OCI-LY7 (cell line): ENCODE results near the gene RHEX. TPM values are rescaled to one million over a fixed set of nuclear protein-coding genes. Genes with fewer than 3 reads are reported as not detected.

Experiments used
- BruUV-seq: library from RNA; stranded (reverse); fragments of 400-500 nt; replicated peaks from 2 replicates; lab custom pipeline; 2021; lab: Mats Ljungman, UMichigan
- CTCF ChIA-PET: fragments of 300-600 bp; sonication (Branson Sonifier 250); formaldehyde crosslinking; loops from one replicate; lab custom pipeline; 2022; ENCODE audit warnings: antibody characterized with exemption; ENCODE audit not compliant: unreplicated experiment; lab: Charles Lee
- POLR2A ChIA-PET: fragments of 300-600 bp; sonication (Branson Sonifier 250); formaldehyde crosslinking; loops from one replicate; lab custom pipeline; 2022; ENCODE audit warnings: antibody characterized with exemption; lab: Charles Lee
- DNase-seq: peaks from one replicate; pipeline ENCODE4 v3.0.0-alpha.2; 2015; ENCODE audit warnings: low spot score
- H2AFZ ChIP-seq: fragments of 200-600 bp; sonication (generic), shearing (Covaris generic); 2 replicates; pipeline ENCODE4 v1.6.1; 2014; ENCODE audit warnings: mild to moderate bottlenecking, antibody characterized with exemption, low read length, moderate library complexity
- H3K27ac ChIP-seq: fragments of 200-600 bp; sonication (generic); 2 replicates; pipeline ENCODE4 v1.5.1; 2014; ENCODE audit warnings: mixed run types, low read depth, mild to moderate bottlenecking, moderate library complexity, low read length, inconsistent platforms; ENCODE audit not compliant: poor library complexity, severe bottlenecking
- H3K36me3 ChIP-seq: fragments of 200-600 bp; sonication (generic); 2 replicates; pipeline ENCODE4 v1.6.1; 2014; ENCODE audit warnings: mild to moderate bottlenecking, antibody characterized with exemption, low read length, moderate library complexity, mixed read lengths; ENCODE audit not compliant: insufficient read depth
- H3K4me1 ChIP-seq: fragments of 200-600 bp; sonication (generic); 2 replicates; pipeline ENCODE4 v1.5.1; 2014; ENCODE audit warnings: mild to moderate bottlenecking, low read length; ENCODE audit not compliant: insufficient read depth, poor library complexity, severe bottlenecking
- H3K4me2 ChIP-seq: fragments of 200-600 bp; sonication (generic); 2 replicates; pipeline ENCODE4 v1.6.1; 2014; ENCODE audit warnings: mild to moderate bottlenecking, low read length
- H3K4me3 ChIP-seq: fragments of 200-600 bp; sonication (generic); 2 replicates; pipeline ENCODE4 v1.5.1; 2014; ENCODE audit warnings: mild to moderate bottlenecking, low read depth, low read length; ENCODE audit not compliant: poor library complexity, severe bottlenecking
- H3K79me2 ChIP-seq: fragments of 200-600 bp; sonication (generic); 2 replicates; pipeline ENCODE4 v1.6.1; 2016; ENCODE audit warnings: low read depth, mild to moderate bottlenecking, low read length, moderate library complexity, mixed read lengths; ENCODE audit not compliant: insufficient read depth
- H3K9me2 ChIP-seq: fragments of 200-600 bp; sonication (generic); 2 replicates; pipeline ENCODE4 v1.6.1; 2016; ENCODE audit warnings: mild to moderate bottlenecking, low read length, mixed read lengths; ENCODE audit not compliant: insufficient read depth
- H3K9me3 ChIP-seq: fragments of 200-600 bp; sonication (generic); 2 replicates; pipeline ENCODE4 v1.6.1; 2014; ENCODE audit warnings: mild to moderate bottlenecking, mixed run types, low read length, mixed read lengths
- H4K20me1 ChIP-seq: fragments of 200-600 bp; sonication (generic); 2 replicates; pipeline ENCODE4 v1.6.1; 2014; ENCODE audit warnings: mild to moderate bottlenecking, antibody characterized with exemption, low read length, moderate library complexity, mixed read lengths; ENCODE audit not compliant: insufficient read depth
- EZH2phosphoT487 ChIP-seq: fragments of 200-600 bp; sonication (generic); IDR thresholded peaks from 2 replicates; pipeline ENCODE4 v1.6.1; 2018; ENCODE audit warnings: low read depth, borderline replicate concordance, mild to moderate bottlenecking, mixed run types, antibody characterized with exemption, low read length, moderate library complexity, mixed read lengths
- intact Hi-C: fragments of 100-400 bp; cut with micrococcal nuclease; formaldehyde crosslinking; loops from one replicate; pipeline ENCODE4 v1.10.0; 2022; ENCODE audit not compliant: unreplicated experiment
- total RNA-seq, 2 experiments: library from RNA; depleted of rRNA in 1 of 2; stranded (reverse); fragments of >200 nt in 1 of 2; shearing (Covaris generic) in 1 of 2; gene quantifications; 2 replicates each; pipeline ENCODE4 v1.2.3, GENCODE V29; 2014 to 2022
- TF ChIP-seq, protein P1 (sequence below): fragments of 200-600 bp; sonication (generic); conservative IDR thresholded peaks from 2 replicates; pipeline ENCODE4 v1.5.1; 2014; ENCODE audit warnings: mild to moderate bottlenecking, antibody characterized with exemption, low read length, moderate library complexity, mixed read lengths

Gene RHEX
- total RNA-seq, 2 experiments from 2014 or later, result 5.0 to 9.9 TPM

GRCh38 chr1:206067486-206068227 is 14.7 kb downstream of the RHEX start:
- Histone ChIP-seq H4K20me1 (no peaks in the 10 kb centered on the region), H3K27ac (peak overlapping the region; percentile 10), H3K4me3 (no peak overlapping the region), H3K4me2 (peak overlapping the region; percentile 28), H3K79me2 (peaks cover 9% of the 10 kb centered on the region; the same call in 1 of the 2 replicates), H3K4me1 (peaks cover 33% of the 10 kb centered on the region), H3K36me3 (peaks cover 78% of the 10 kb centered on the region), H3K9me2 (no peaks in the 10 kb centered on the region), H3K9me3 (no peaks in the 10 kb centered on the region), H2AFZ (no peak overlapping the region)
- intact Hi-C loops, result no loop called here
- no peak for DNase-seq
- no TSS peak for BruUV-seq
- no peak for TF ChIP-seq EZH2phosphoT487
- ChIA-PET POLR2A (interaction anchor here (0.6 to 1.2 kb wide), 3 partner anchors 10 to 31 kb away, joined by 3 to 5 read pairs (median 3); no protein-coding TSS in a partner anchor), CTCF (no interaction called here)

GRCh38 chr1:206068314-206068713 is 15.3 kb downstream of the RHEX start:
- Histone ChIP-seq H3K9me3 (no peaks in the 10 kb centered on the region), H3K4me3 (no peak overlapping the region), H3K4me1 (peaks cover 33% of the 10 kb centered on the region), H3K27ac (no peak overlapping the region), H4K20me1 (no peaks in the 10 kb centered on the region), H3K36me3 (peaks cover 77% of the 10 kb centered on the region), H2AFZ (no peak overlapping the region), H3K4me2 (peak overlapping the region; percentile 28; the same call in 1 of the 2 replicates), H3K9me2 (no peaks in the 10 kb centered on the region), H3K79me2 (peaks cover 9% of the 10 kb centered on the region; the same call in 1 of the 2 replicates)
- intact Hi-C loops, result no loop called here
- POLR2A ChIA-PET, result interaction anchor here (0.6 to 1.2 kb wide), 2 partner anchors 10 to 16 kb away, joined by 3 to 5 read pairs; no protein-coding TSS in a partner anchor
- no TSS peak for BruUV-seq
- CTCF ChIA-PET, result no interaction called here
- no peak for DNase-seq
- TF ChIP-seq, protein P1, sequence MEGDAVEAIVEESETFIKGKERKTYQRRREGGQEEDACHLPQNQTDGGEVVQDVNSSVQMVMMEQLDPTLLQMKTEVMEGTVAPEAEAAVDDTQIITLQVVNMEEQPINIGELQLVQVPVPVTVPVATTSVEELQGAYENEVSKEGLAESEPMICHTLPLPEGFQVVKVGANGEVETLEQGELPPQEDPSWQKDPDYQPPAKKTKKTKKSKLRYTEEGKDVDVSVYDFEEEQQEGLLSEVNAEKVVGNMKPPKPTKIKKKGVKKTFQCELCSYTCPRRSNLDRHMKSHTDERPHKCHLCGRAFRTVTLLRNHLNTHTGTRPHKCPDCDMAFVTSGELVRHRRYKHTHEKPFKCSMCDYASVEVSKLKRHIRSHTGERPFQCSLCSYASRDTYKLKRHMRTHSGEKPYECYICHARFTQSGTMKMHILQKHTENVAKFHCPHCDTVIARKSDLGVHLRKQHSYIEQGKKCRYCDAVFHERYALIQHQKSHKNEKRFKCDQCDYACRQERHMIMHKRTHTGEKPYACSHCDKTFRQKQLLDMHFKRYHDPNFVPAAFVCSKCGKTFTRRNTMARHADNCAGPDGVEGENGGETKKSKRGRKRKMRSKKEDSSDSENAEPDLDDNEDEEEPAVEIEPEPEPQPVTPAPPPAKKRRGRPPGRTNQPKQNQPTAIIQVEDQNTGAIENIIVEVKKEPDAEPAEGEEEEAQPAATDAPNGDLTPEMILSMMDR, result no peak
- no peak for TF ChIP-seq EZH2phosphoT487

GRCh38 chr1:206070627-206071304 is 17.8 kb downstream of the RHEX start:
- POLR2A ChIA-PET, result interaction anchor here (0.6 kb wide), 1 partner anchor 785 kb away, joined by 4 read pairs; no protein-coding TSS in a partner anchor
- H2AFZ ChIP-seq, result no peak overlapping the region
- H3K27ac ChIP-seq, result no peak overlapping the region
- H3K36me3 ChIP-seq, result peaks cover 82% of the 10 kb centered on the region
- H3K4me1 ChIP-seq, result peaks cover 26% of the 10 kb centered on the region
- H3K79me2 ChIP-seq, result peaks cover 9% of the 10 kb centered on the region; the same call in 1 of the 2 replicates
- intact Hi-C loops, result no loop called here
- H3K4me3 ChIP-seq, result no peak overlapping the region
- no peaks in the 10 kb centered on the region for H4K20me1 ChIP-seq
- BruUV-seq, result no TSS peak
- H3K4me2 ChIP-seq, result no peak overlapping the region
- TF ChIP-seq EZH2phosphoT487, result no peak
- TF ChIP-seq, protein P1, result no peak
- H3K9me3 ChIP-seq, result no peaks in the 10 kb centered on the region
- H3K9me2 ChIP-seq, result no peaks in the 10 kb centered on the region
- CTCF ChIA-PET, result no interaction called here
- DNase-seq, result no peak
